Kidney glomerular epithelial cell (primary cell): ENCODE data around the gene TAS2R13.

Experiments
- DNase-seq: peaks from one replicate; lab custom pipeline; 2025; lab: John Stamatoyannopoulos, UW

The TAS2R13 gene

DNA sequence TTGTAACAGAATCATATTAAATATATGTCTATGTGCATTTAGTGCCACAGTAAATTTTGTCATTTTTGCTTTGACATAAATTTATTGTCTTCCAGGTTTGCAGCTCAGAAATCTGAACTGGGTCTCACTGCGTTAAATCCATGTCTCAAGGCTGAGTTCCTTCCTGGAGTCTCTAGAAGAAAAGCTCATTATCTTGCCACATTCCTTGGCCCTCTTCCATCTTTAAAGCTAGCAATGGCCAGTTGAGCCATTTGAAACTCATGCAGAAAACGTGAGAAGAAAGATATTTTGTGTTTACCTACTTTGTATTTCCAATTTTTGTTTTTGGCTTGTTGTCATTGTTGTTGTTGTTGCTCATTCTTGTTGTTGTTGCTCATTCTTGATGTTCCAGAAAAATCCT is 36.0 kb downstream of the TAS2R13 start:
- no peak for DNase-seq

DNA sequence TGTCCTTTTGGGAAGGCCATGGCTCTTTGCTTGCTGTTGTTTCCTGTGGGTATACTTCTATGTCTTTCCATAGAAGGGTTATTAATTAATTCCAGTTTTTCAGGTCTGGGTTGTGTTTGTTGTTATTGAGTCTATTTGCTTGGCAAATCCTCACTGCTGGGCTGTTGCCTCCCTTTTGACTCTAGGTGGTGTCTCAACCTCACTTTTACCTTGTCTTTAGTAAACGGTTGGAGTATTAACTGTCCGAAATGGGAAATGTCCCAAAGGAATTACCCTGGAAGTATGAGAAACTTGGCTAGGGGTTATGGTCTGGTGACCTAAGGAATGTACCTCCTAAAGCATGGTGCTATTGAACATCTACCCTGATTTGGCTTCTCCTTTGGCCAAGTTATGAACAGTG is 42.0 kb downstream of the TAS2R13 start:
- DNase-seq = peak; percentile 28

DNA sequence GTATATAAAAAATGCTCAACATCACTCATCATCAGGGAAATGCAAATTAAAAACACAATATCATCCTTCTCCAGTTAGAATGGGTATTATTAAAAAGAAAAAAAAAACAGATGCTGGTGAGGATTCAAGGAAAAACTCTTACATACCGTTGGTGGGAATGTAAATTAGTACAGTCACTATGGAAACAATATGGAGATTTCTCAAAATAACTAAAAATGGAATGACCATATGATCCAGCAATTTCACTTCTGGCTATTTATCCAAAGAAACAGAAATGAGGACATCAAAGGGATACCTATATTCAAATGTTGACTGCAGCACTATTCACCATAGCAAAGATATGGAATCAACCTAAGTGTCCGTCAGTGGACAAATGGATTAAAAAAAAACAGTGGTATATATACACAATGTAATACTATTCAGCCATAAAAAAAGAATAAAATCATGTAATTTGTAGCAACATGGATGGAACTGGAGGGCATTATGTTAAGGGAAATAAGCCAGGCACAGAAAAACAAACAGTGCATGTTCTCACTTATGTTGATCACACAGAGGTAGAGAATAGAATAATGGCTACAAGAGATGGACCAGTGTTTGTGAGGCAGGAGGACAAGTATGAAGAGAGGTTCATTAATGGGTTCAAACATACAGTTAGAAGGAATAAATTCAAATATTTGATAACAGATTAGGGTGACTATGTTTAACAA is 45.7 kb downstream of the TAS2R13 start:
- no peak for DNase-seq

DNA sequence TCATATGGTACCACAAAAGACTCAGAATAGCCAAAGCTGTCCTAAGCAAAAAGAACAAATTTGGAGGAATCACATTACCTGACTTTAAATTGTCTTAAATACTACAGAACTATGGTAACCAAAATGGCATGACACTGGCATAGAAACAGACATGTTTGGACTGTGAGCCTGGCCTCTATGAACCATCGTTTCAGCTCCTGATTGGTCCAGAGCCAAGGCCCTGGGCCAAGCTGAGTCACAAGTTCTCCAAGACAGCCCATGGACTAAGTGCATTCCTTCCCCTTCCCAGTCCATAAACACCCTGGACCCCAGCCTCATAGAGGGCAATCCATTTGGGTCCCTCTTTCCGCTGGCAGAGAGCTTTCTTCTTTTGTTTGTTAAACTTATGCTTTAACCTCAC is 48.0 kb downstream of the TAS2R13 start:
- DNase-seq = no peak
